NT2/D1 (cell line): Measurements from ENCODE around the gene ADORA2A.

ENCODE experiments used
- DNase-seq: peaks from one replicate; pipeline ENCODE4 v3.0.0-alpha.2; 2011; ENCODE audit warnings: low read depth, low spot score
- H3K27me3 ChIP-seq: 2 replicates; pipeline ENCODE4 v1.6.0; 2011; ENCODE audit warnings: mild to moderate bottlenecking; ENCODE audit not compliant: insufficient read length, insufficient read depth
- H3K36me3 ChIP-seq: 2 replicates; pipeline ENCODE4 v1.6.1; 2011; ENCODE audit warnings: mild to moderate bottlenecking, low read length, mixed read lengths; ENCODE audit not compliant: insufficient read depth, insufficient read length
- H3K4me1 ChIP-seq: 2 replicates; pipeline ENCODE4 v1.5.1; 2011; ENCODE audit not compliant: insufficient read depth, insufficient read length
- H3K4me3 ChIP-seq: 2 replicates; pipeline ENCODE4 v1.5.1; 2011; ENCODE audit warnings: low read depth; ENCODE audit not compliant: insufficient read length
- H3K9ac ChIP-seq: 2 replicates; pipeline ENCODE4 v1.6.0; 2011; ENCODE audit warnings: low read depth; ENCODE audit not compliant: insufficient read length
- H3K9me3 ChIP-seq: 2 replicates; pipeline ENCODE4 v1.5.1; 2011; ENCODE audit warnings: mild to moderate bottlenecking, low read length; ENCODE audit not compliant: insufficient read depth
- SUZ12 ChIP-seq: IDR thresholded peaks from 2 replicates; pipeline ENCODE4 v1.6.1; 2011; ENCODE audit not compliant: insufficient read length, insufficient read depth; ENCODE audit errors: extremely low read depth
- YY1 ChIP-seq: IDR thresholded peaks from 2 replicates; pipeline ENCODE4 v1.6.1; 2011; ENCODE audit not compliant: insufficient read length, insufficient read depth
- ZNF274 ChIP-seq: IDR thresholded peaks from 2 replicates; pipeline ENCODE4 v1.6.1; 2011; ENCODE audit warnings: mild to moderate bottlenecking, low read depth, low read length

ADORA2A gene

GRCh38 chr22:24442352-24442744 lies 14.9 kb downstream of the ADORA2A start:
- Histone ChIP-seq H3K4me3 (no peak overlapping the region), H3K36me3 (peaks cover 13% of the 10 kb centered on the region), H3K27me3 (no peaks in the 10 kb centered on the region), H3K4me1 (peaks cover 14% of the 10 kb centered on the region), H3K9me3 (no peaks in the 10 kb centered on the region), H3K9ac (peak overlapping the region; percentile 10)
- DNase-seq = no peak
- TF ChIP-seq SUZ12 (no peak), ZNF274 (no peak), YY1 (no peak)

- Histone ChIP-seq H3K9ac (no peak overlapping the region), H3K4me1 (peaks cover 14% of the 10 kb centered on the region), H3K36me3 (peaks cover 13% of the 10 kb centered on the region), H3K27me3 (no peaks in the 10 kb centered on the region), H3K4me3 (no peak overlapping the region), H3K9me3 (no peaks in the 10 kb centered on the region)
- no peak for TF ChIP-seq SUZ12
- TF ChIP-seq YY1 = no peak
- DNase-seq = no peak
Measured at GRCh38 chr22:24443668-24444067, 16.3 kb downstream of the ADORA2A start.

- TF ChIP-seq ZNF274 = no peak
- Histone ChIP-seq H3K4me3 (no peak overlapping the region), H3K9ac (no peak overlapping the region), H3K36me3 (peaks cover 13% of the 10 kb centered on the region), H3K4me1 (peaks cover 14% of the 10 kb centered on the region), H3K9me3 (no peaks in the 10 kb centered on the region), H3K27me3 (peaks cover 2% of the 10 kb centered on the region)
- DNase-seq = no peak
Measured at GRCh38 chr22:24444251-24444650, 16.9 kb downstream of the ADORA2A start.

- DNase-seq = no peak
- peaks cover 14% of the 10 kb centered on the region for H3K4me1 ChIP-seq
- no peak for TF ChIP-seq SUZ12
- TF ChIP-seq YY1 = no peak
- TF ChIP-seq ZNF274 = no peak
- H3K27me3 ChIP-seq = peaks cover 2% of the 10 kb centered on the region
- peaks cover 13% of the 10 kb centered on the region for H3K36me3 ChIP-seq
- no peaks in the 10 kb centered on the region for H3K9me3 ChIP-seq
- peak overlapping the region; percentile 16 for H3K9ac ChIP-seq
- H3K4me3 ChIP-seq = no peak overlapping the region
Measured at GRCh38 chr22:24444729-24445466, 17.5 kb downstream of the ADORA2A start.

GRCh38 chr22:24445481-24446259 lies 18.3 kb downstream of the ADORA2A start:
- no peak for DNase-seq
- H3K4me3 ChIP-seq = no peak overlapping the region
- no peaks in the 10 kb centered on the region for H3K9me3 ChIP-seq
- H3K36me3 ChIP-seq = peaks cover 10% of the 10 kb centered on the region
- H3K9ac ChIP-seq = peak overlapping the region; percentile 16
- TF ChIP-seq YY1 (no peak), ZNF274 (no peak), SUZ12 (no peak)
- H3K27me3 ChIP-seq = peaks cover 2% of the 10 kb centered on the region
- H3K4me1 ChIP-seq = peaks cover 14% of the 10 kb centered on the region

GRCh38 chr22:24446260-24446611 lies 18.8 kb downstream of the ADORA2A start:
- TF ChIP-seq ZNF274 (no peak), SUZ12 (no peak), YY1 (no peak)
- DNase-seq = no peak
- Histone ChIP-seq H3K4me3 (no peak overlapping the region), H3K36me3 (peaks cover 6% of the 10 kb centered on the region), H3K27me3 (peaks cover 2% of the 10 kb centered on the region), H3K9me3 (peaks cover 2% of the 10 kb centered on the region), H3K9ac (no peak overlapping the region), H3K4me1 (peaks cover 14% of the 10 kb centered on the region)

GRCh38 chr22:24450610-24451009 lies 23.2 kb downstream of the ADORA2A start:
- Histone ChIP-seq H3K9ac (no peak overlapping the region), H3K9me3 (peaks cover 12% of the 10 kb centered on the region), H3K4me3 (no peak overlapping the region), H3K36me3 (no peaks in the 10 kb centered on the region), H3K27me3 (peaks cover 2% of the 10 kb centered on the region), H3K4me1 (peaks cover 5% of the 10 kb centered on the region)
- no peak for DNase-seq
- TF ChIP-seq ZNF274 = no peak
